ENCODE results near the gene FERMT1. TPM values are rescaled to one million over a fixed set of nuclear protein-coding genes. Genes with fewer than 3 reads are reported as not detected.

Gene FERMT1
- total and polyA plus RNA-seq, 2 of the 4 experiments (the other 2 are of a cell fraction): 1.8 to 2.3 TPM

GRCh38 chr20:6165346-6165745 lies 42.5 kb upstream of the FERMT1 start:
- Histone ChIP-seq H3K4ac (ENCODE audit: low read depth, low read length) (no peak overlapping the region), H2BK15ac (ENCODE audit: low read depth, low read length) (no peak overlapping the region), H3K14ac (replicated peaks; ENCODE audit: low read depth, low read length) (no peak overlapping the region), H3K23ac (ENCODE audit: low read depth, low read length) (no peak overlapping the region), H3K18ac (ENCODE audit: low read depth, low read length) (no peak overlapping the region), H3K36me3 (ENCODE audit: control insufficient read depth, insufficient read depth, low read length) (no peaks in the 10 kb centered on the region), H3K4me3 (ENCODE audit: insufficient read depth, low read depth, low read length) (no peak overlapping the region), H3K56ac (ENCODE audit: extremely low read depth, insufficient read depth, low read length) (no peak overlapping the region), H3K27me3 (ENCODE audit: control insufficient read depth, insufficient read depth, low read length) (no peaks in the 10 kb centered on the region), H2BK5ac (ENCODE audit: low read depth, low read length, poor library complexity, severe bottlenecking) (no peak overlapping the region), H4K8ac (ENCODE audit: low read depth in 2 of 2, low read length in 2 of 2) (no peak overlapping the region), H4K91ac (ENCODE audit: insufficient read depth, low read depth, low read length) (no peak overlapping the region), H4K5ac (ENCODE audit: low read depth, low read length) (no peak overlapping the region), H2BK20ac (ENCODE audit: low read depth, low read length) (no peak overlapping the region), H3K4me2 (ENCODE audit: low read depth, low read length) (no peak overlapping the region), H3K27ac (ENCODE audit: insufficient read depth, low read length) (no peak overlapping the region), H2AFZ (replicated peaks; ENCODE audit: low read length, poor library complexity) (no peak overlapping the region), H3K4me1 (ENCODE audit: control insufficient read depth, insufficient read depth, low read length) (no peaks in the 10 kb centered on the region), H2AK9ac (replicated peaks; ENCODE audit: low read depth, low read length, poor library complexity) (no peak overlapping the region), H2BK120ac (ENCODE audit: low read depth, low read length) (no peak overlapping the region), H3K9me3 (ENCODE audit: control insufficient read depth, insufficient read depth, low read length) (no peaks in the 10 kb centered on the region), H3K9me1 (ENCODE audit: insufficient read depth, low read length) (no peaks in the 10 kb centered on the region), H3K79me1 (ENCODE audit: low read depth in 1 of 2, low read length in 2 of 2) (no peaks in the 10 kb centered on the region), H3K9ac (ENCODE audit: low read depth, low read length) (no peak overlapping the region), H2AK5ac (ENCODE audit: low read depth, low read length) (no peak overlapping the region), H4K20me1 (ENCODE audit: insufficient read depth, low read length) (no peaks in the 10 kb centered on the region)
- ATAC-seq (ENCODE audit: low read depth) (no peak), DNase-seq (no peak)
- ChIA-PET POLR2A (ENCODE audit: unreplicated experiment) (no interaction called here), CTCF (no interaction called here)
- TF ChIP-seq RAD21 (IDR thresholded peaks at IDR 0.05; ENCODE audit: low read length) (no peak), CTCF (conservative IDR thresholded peaks at IDR 0.05; ENCODE audit: low read depth, low read length) (no peak), POLR2A (IDR thresholded peaks at IDR 0.05; ENCODE audit: low read depth, low read length) (no peak), MAZ (IDR thresholded peaks at IDR 0.05; ENCODE audit: borderline replicate concordance, low read depth, low read length) (no peak), RCOR1 (IDR thresholded peaks at IDR 0.05; ENCODE audit: insufficient replicate concordance, low read length) (no peak), FOS (IDR thresholded peaks at IDR 0.05; ENCODE audit: low read depth, low read length) (no peak), MAFK (IDR thresholded peaks at IDR 0.05; ENCODE audit: low read depth, low read length) (no peak), RFX5 (IDR thresholded peaks at IDR 0.05; ENCODE audit: low read depth, low read length) (no peak), NFE2L2 (IDR thresholded peaks at IDR 0.05; ENCODE audit: low read depth, low read length) (no peak), SMC3 (IDR thresholded peaks at IDR 0.05; ENCODE audit: low read depth, low read length) (no peak), CHD1 (IDR thresholded peaks at IDR 0.05; ENCODE audit: low read depth, low read length) (no peak), BHLHE40 (IDR thresholded peaks at IDR 0.05; ENCODE audit: low read depth, low read length) (no peak), MXI1 (IDR thresholded peaks at IDR 0.05; ENCODE audit: borderline replicate concordance, low read depth, low read length) (no peak)
- TF ChIP-seq, protein P1, sequence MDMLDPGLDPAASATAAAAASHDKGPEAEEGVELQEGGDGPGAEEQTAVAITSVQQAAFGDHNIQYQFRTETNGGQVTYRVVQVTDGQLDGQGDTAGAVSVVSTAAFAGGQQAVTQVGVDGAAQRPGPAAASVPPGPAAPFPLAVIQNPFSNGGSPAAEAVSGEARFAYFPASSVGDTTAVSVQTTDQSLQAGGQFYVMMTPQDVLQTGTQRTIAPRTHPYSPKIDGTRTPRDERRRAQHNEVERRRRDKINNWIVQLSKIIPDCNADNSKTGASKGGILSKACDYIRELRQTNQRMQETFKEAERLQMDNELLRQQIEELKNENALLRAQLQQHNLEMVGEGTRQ (IDR thresholded peaks at IDR 0.05; ENCODE audit: low read depth, low read length): no peak
- in situ Hi-C loops (cut with MboI; ENCODE audit: low sequenced_read_pairs) (no loop called here), intact Hi-C loops (cut with micrococcal nuclease) (no loop called here), dilution Hi-C loops (cut with HindIII; ENCODE audit: low sequenced_read_pairs, unreplicated experiment) (no loop called here)
- BruUV-seq (replicated peaks): no TSS peak
